ENCODE results near the gene MZF1. TPM values are rescaled to one million over a fixed set of nuclear protein-coding genes. Genes with fewer than 3 reads are reported as not detected.
"Not testable (repeated sequence)": the region's sequence is repeated elsewhere in the genome, so short reads cannot be mapped to it uniquely, and the experiment has no call there.

The MZF1 gene
- polyA plus RNA-seq, 1 donor, result 39.0 TPM

GRCh38 chr19:58549664-58550361 lies 23.3 kb downstream of the MZF1 start:
- no peaks in the 10 kb centered on the region for H3K9me3 ChIP-seq (ENCODE audit: control insufficient read depth, low read depth, low read length)
- H3K27me3 ChIP-seq (ENCODE audit: control insufficient read depth, insufficient read depth, low read length), result no peaks in the 10 kb centered on the region
- DNase-seq, result no peak
- peaks cover 26% of the 10 kb centered on the region for H3K4me1 ChIP-seq (ENCODE audit: control insufficient read depth, insufficient read depth, low read length)
- WGBS (ENCODE audit: insufficient coverage, low lambda C conversion rate), result no CpG with 5 or more reads among the region's 11 CpGs
- H3K36me3 ChIP-seq (ENCODE audit: control insufficient read depth, insufficient read depth, low read length), result peaks cover 81% of the 10 kb centered on the region
- H3K27ac ChIP-seq (ENCODE audit: low read length), result no peak overlapping the region
- H3K4me3 ChIP-seq (ENCODE audit: low read length), result no peak overlapping the region

GRCh38 chr19:58548859-58549663 lies 24.1 kb downstream of the MZF1 start:
- Histone ChIP-seq H3K9me3 (ENCODE audit: control insufficient read depth, low read depth, low read length) (no peaks in the 10 kb centered on the region), H3K27ac (ENCODE audit: low read length) (no peak overlapping the region), H3K27me3 (ENCODE audit: control insufficient read depth, insufficient read depth, low read length) (no peaks in the 10 kb centered on the region), H3K4me1 (ENCODE audit: control insufficient read depth, insufficient read depth, low read length) (peaks cover 24% of the 10 kb centered on the region), H3K4me3 (ENCODE audit: low read length) (no peak overlapping the region), H3K36me3 (ENCODE audit: control insufficient read depth, insufficient read depth, low read length) (peaks cover 81% of the 10 kb centered on the region)
- WGBS (ENCODE audit: insufficient coverage, low lambda C conversion rate), result no CpG with 5 or more reads among the region's 20 CpGs
- no peak for DNase-seq

- Histone ChIP-seq H3K27me3 (ENCODE audit: control insufficient read depth, insufficient read depth, low read length) (no peaks in the 10 kb centered on the region), H3K9me3 (ENCODE audit: control insufficient read depth, low read depth, low read length) (no peaks in the 10 kb centered on the region), H3K27ac (ENCODE audit: low read length) (no peak overlapping the region), H3K36me3 (ENCODE audit: control insufficient read depth, insufficient read depth, low read length) (peaks cover 70% of the 10 kb centered on the region), H3K4me3 (ENCODE audit: low read length) (no peak overlapping the region), H3K4me1 (ENCODE audit: control insufficient read depth, insufficient read depth, low read length) (peaks cover 17% of the 10 kb centered on the region)
- no CpG with 5 or more reads among the region's 18 CpGs for WGBS (ENCODE audit: insufficient coverage, low lambda C conversion rate)
- no peak for DNase-seq
Observed at GRCh38 chr19:58547323-58548312, 25.5 kb downstream of the MZF1 start.

GRCh38 chr19:58546019-58546530 lies 27.1 kb downstream of the MZF1 start:
- no peak overlapping the region for H3K27ac ChIP-seq (ENCODE audit: low read length)
- WGBS (ENCODE audit: insufficient coverage, low lambda C conversion rate), result 0% methylated on average over 1 of the region's 1 CpG

GRCh38 chr19:58545286-58546018 lies 27.7 kb downstream of the MZF1 start:
- peaks cover 49% of the 10 kb centered on the region for H3K36me3 ChIP-seq (ENCODE audit: control insufficient read depth, insufficient read depth, low read length)
- no CpG with 5 or more reads among the region's 21 CpGs for WGBS (ENCODE audit: insufficient coverage, low lambda C conversion rate)
- no peak for DNase-seq

More at GRCh38 chr19:58546019-58546530, 27.1 kb downstream of the MZF1 start:
- H3K36me3 ChIP-seq (ENCODE audit: control insufficient read depth, insufficient read depth, low read length), result peaks cover 55% of the 10 kb centered on the region
- H3K4me3 ChIP-seq (ENCODE audit: low read length), result peak overlapping the region; percentile 90
- no peaks in the 10 kb centered on the region for H3K27me3 ChIP-seq (ENCODE audit: control insufficient read depth, insufficient read depth, low read length)
- H3K4me1 ChIP-seq (ENCODE audit: control insufficient read depth, insufficient read depth, low read length), result peaks cover 17% of the 10 kb centered on the region
- no peaks in the 10 kb centered on the region for H3K9me3 ChIP-seq (ENCODE audit: control insufficient read depth, low read depth, low read length)
- no peak for DNase-seq

GRCh38 chr19:58544591-58545285 lies 28.4 kb downstream of the MZF1 start:
- DNase-seq, result peak in 1 of 2 donors; percentile 68
- no CpG with 5 or more reads among the region's 92 CpGs for WGBS (ENCODE audit: insufficient coverage, low lambda C conversion rate)
- no peaks in the 10 kb centered on the region for H3K9me3 ChIP-seq (ENCODE audit: control insufficient read depth, low read depth, low read length)
- peaks cover 42% of the 10 kb centered on the region for H3K36me3 ChIP-seq (ENCODE audit: control insufficient read depth, insufficient read depth, low read length)
- H3K4me3 ChIP-seq (ENCODE audit: low read length), result peak overlapping the region; percentile 90
- H3K27ac ChIP-seq (ENCODE audit: low read length), result peak overlapping the region; percentile 99
- peaks cover 4% of the 10 kb centered on the region for H3K27me3 ChIP-seq (ENCODE audit: control insufficient read depth, insufficient read depth, low read length)
- peaks cover 17% of the 10 kb centered on the region for H3K4me1 ChIP-seq (ENCODE audit: control insufficient read depth, insufficient read depth, low read length)

More at GRCh38 chr19:58545286-58546018, 27.7 kb downstream of the MZF1 start:
- peaks cover 2% of the 10 kb centered on the region for H3K27me3 ChIP-seq (ENCODE audit: control insufficient read depth, insufficient read depth, low read length)
- H3K9me3 ChIP-seq (ENCODE audit: control insufficient read depth, low read depth, low read length), result no peaks in the 10 kb centered on the region
- peak overlapping the region; percentile 90 for H3K4me3 ChIP-seq (ENCODE audit: low read length)
- H3K4me1 ChIP-seq (ENCODE audit: control insufficient read depth, insufficient read depth, low read length), result peaks cover 17% of the 10 kb centered on the region
- H3K27ac ChIP-seq (ENCODE audit: low read length), result peak overlapping the region; percentile 31

GRCh38 chr19:58543826-58544590 lies 29.1 kb downstream of the MZF1 start, which contains the start of gene TRIM28:
TRIM28 (plus strand) TSS chr19:58544064; CDS start chr19:58544758, 694 bp downstream.
- H3K9me3 ChIP-seq (ENCODE audit: control insufficient read depth, low read depth, low read length), result no peaks in the 10 kb centered on the region
- H3K27ac ChIP-seq (ENCODE audit: low read length), result peak within 1 kb of the TSS; percentile 99
- peaks cover 8% of the 10 kb centered on the region for H3K27me3 ChIP-seq (ENCODE audit: control insufficient read depth, insufficient read depth, low read length)
- H3K4me1 ChIP-seq (ENCODE audit: control insufficient read depth, insufficient read depth, low read length), result peaks cover 17% of the 10 kb centered on the region
- peak; percentile 98 to 99 for DNase-seq
- H3K4me3 ChIP-seq (ENCODE audit: low read length), result peak within 1 kb of the TSS; percentile 90
- no CpG with 5 or more reads among the region's 73 CpGs for WGBS (ENCODE audit: insufficient coverage, low lambda C conversion rate)
- H3K36me3 ChIP-seq (ENCODE audit: control insufficient read depth, insufficient read depth, low read length), result peaks cover 34% of the 10 kb centered on the region

- WGBS (ENCODE audit: insufficient coverage, low lambda C conversion rate), result no CpG with 5 or more reads among the region's 18 CpGs
- DNase-seq, result not testable (repeated sequence)
- H3K27ac ChIP-seq (ENCODE audit: low read length), result peak overlapping the region; percentile 99
Observed at GRCh38 chr19:58542641-58543372, 30.3 kb downstream of the MZF1 start.

More at GRCh38 chr19:58542641-58543372, 30.3 kb downstream of the MZF1 start:
- peaks cover 25% of the 10 kb centered on the region for H3K4me1 ChIP-seq (ENCODE audit: control insufficient read depth, insufficient read depth, low read length)
- H3K36me3 ChIP-seq (ENCODE audit: control insufficient read depth, insufficient read depth, low read length), result peaks cover 22% of the 10 kb centered on the region
- H3K9me3 ChIP-seq (ENCODE audit: control insufficient read depth, low read depth, low read length); H3K4me3 ChIP-seq (ENCODE audit: low read length); H3K27me3 ChIP-seq (ENCODE audit: control insufficient read depth, insufficient read depth, low read length): not testable (repeated sequence)
